Naive thymus-derived CD8-positive, alpha-beta T cell (primary cell): ENCODE results near the gene LARP4B. TPM values are rescaled to one million over a fixed set of nuclear protein-coding genes. Genes with fewer than 3 reads are reported as not detected.
"Not testable (repeated sequence)": the region's sequence is repeated elsewhere in the genome, so short reads cannot be mapped to it uniquely, and the experiment has no call there.

Experiments
- ATAC-seq, 2 donors: fragments of 150-1000 bp; cut with Tn5 transposase in 1 of 2; sonication (Bioruptor Pico), chemical (Tn5 transposase) in 1 of 2; 1 replicate in 1 of 2; 2 replicates in 1 of 2; pipeline ENCODE4 v1.10.0; 2021; ENCODE audit warnings: mild to moderate bottlenecking in 2 of 2, moderate library complexity in 2 of 2
- POLR2A ChIA-PET: fragments of 350-600 bp; sonication (Branson Sonifier 250); formaldehyde crosslinking; loops from one replicate; lab custom pipeline; 2021; ENCODE audit warnings: antibody characterized with exemption; lab: Charles Lee
- DNase-seq, 10 donors: peaks; one replicate each; pipeline versions ENCODE4 v3.0.0 to v3.0.0-alpha.2; 2020 to 2022
- H3K27ac Mint-ChIP-seq, 10 donors: one replicate each; pipeline ENCODE4 v1.8.0; 2020 to 2022; ENCODE audit warnings: mild to moderate bottlenecking in 10 of 10, mixed read lengths in 10 of 10, moderate library complexity in 4 of 10, inconsistent platforms in 1 of 10
- H3K27me3 Mint-ChIP-seq, 5 donors: one replicate each; pipeline ENCODE4 v1.8.0; 2021 to 2022; ENCODE audit warnings: mixed read lengths in 5 of 5
- H3K36me3 Mint-ChIP-seq, 3 donors: one replicate each; pipeline ENCODE4 v1.8.0; 2020 to 2022; ENCODE audit warnings: mixed read lengths in 3 of 3, mild to moderate bottlenecking in 2 of 3, inconsistent platforms in 1 of 3
- H3K4me1 Mint-ChIP-seq, 4 donors: one replicate each; pipeline ENCODE4 v1.8.0; 2021 to 2022; ENCODE audit warnings: mixed read lengths in 4 of 4
- H3K4me3 Mint-ChIP-seq, 10 donors: one replicate each; pipeline ENCODE4 v1.8.0; 2020 to 2022; ENCODE audit warnings: mild to moderate bottlenecking in 10 of 10, mixed read lengths in 10 of 10, moderate library complexity in 6 of 10, inconsistent platforms in 1 of 10
- H3K9me3 Mint-ChIP-seq, 9 donors: one replicate each; pipeline ENCODE4 v1.8.0; 2020 to 2022; ENCODE audit warnings: mixed read lengths in 9 of 9, mild to moderate bottlenecking in 3 of 9, inconsistent platforms in 1 of 9, moderate library complexity in 1 of 9
- polyA plus RNA-seq, 3 donors: library from polyadenylated mRNA; unstranded; fragments of 300-500 nt; fragmentation: Illumina TruSeq; gene quantifications; one replicate each; pipeline ENCODE4 v1.2.3, GENCODE V29; 2021
- total RNA-seq, 8 experiments: library from RNA in 2 of 8; stranded (reverse) in 2 of 8; gene quantifications; one replicate each; pipeline ENCODE4 v1.2.3 and lab custom pipeline; 2021 to 2026

The LARP4B gene
- total and polyA plus RNA-seq, 5 experiments from 2014 or later, result 22.8 to 94.8 (median 40.5) TPM

DNA sequence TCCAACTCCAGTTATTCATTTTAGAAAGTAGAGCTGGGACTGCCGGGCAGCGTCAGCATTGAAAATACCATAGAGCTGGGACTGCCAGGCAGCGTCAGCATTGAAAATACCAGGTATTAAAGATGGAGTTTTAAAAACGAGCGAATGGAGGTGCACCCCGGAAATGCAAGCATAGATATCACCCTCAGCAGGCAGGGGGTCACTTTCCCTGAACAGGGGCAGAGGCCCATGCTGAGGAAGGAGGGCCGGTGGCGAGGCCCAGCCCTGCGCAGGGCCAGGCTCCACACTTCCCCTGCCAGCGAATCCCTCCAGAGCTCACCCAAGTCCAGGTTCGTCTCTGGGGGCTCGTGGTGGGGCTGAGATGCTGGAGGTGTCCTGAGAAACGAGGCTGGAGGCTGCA is 157.3 kb downstream of the LARP4B start:
- H3K4me3 Mint-ChIP-seq, result no peak overlapping the region
- ATAC-seq, result no peak
- H3K27ac Mint-ChIP-seq, result no peak overlapping the region
- no peak for DNase-seq
- no peaks in the 10 kb centered on the region for H3K4me1 Mint-ChIP-seq
- POLR2A ChIA-PET, result no interaction called here
- no peaks in the 10 kb centered on the region for H3K36me3 Mint-ChIP-seq
- peaks cover 0 to 6% (median 0%) of the 10 kb centered on the region in 5 donors for H3K27me3 Mint-ChIP-seq
- H3K9me3 Mint-ChIP-seq, result peaks cover 0 to 11% (median 0%) of the 10 kb centered on the region in 9 donors

DNA sequence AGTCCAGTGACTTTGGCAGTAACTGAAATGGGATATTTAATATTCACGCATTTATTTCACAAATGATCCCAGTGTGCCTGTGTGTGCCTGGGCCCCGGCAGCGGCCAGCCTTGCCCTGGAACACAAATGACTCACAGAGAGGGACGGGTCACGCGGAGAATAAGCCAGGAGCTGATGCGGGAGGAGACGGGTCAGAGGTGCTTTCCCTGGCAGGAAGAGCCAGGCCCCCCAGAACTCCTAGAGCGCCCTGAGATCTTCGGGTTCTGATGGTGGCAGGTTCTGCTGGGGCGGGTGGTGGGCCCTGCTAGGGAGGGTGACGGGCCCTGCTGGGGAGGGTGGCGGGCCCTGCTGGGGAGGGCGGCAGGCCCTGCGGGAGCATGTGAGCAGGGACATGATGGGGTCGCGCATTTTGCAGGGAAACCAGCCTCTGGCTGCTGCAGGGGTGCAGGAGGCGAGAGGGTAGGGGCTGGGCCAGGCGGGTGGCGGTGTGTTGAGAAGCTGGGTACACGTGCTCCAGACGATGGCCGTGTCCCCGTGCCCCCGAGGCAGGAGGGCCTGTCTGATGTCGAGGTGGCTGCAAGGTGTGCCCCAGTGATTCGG is 157.8 kb downstream of the LARP4B start:
- POLR2A ChIA-PET, result no interaction called here
- no peak for ATAC-seq
- H3K36me3 Mint-ChIP-seq, result peaks cover 0 to 3% (median 0%) of the 10 kb centered on the region in 3 donors
- peaks cover 0 to 3% (median 0%) of the 10 kb centered on the region in 5 donors for H3K27me3 Mint-ChIP-seq
- peak in 1 of 10 donors; percentile 55 for DNase-seq
- no peak overlapping the region for H3K27ac Mint-ChIP-seq
- H3K9me3 Mint-ChIP-seq, result peaks cover 0 to 17% (median 0%) of the 10 kb centered on the region in 9 donors
- H3K4me1 Mint-ChIP-seq, result no peaks in the 10 kb centered on the region
- no peak overlapping the region for H3K4me3 Mint-ChIP-seq

DNA sequence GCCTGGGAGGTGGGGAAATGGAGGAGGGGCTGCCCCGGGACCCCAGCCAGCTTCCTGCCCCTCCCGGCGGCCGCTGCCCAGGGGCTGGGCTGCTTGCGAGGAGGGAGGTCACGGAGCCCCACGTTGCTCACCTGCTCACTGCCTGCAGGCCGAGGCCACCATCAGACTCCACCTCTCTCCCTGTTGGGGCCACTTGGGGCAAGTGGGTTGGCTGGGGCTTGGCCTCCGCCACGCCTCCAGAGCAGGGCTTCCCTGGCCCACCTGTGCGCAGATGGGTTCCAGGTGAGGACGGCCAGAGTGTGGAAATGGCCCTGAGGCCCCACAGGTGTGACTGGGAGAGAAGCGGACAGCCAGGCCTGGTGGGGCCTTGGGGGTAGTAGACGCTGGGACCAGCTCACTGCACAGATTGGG is 159.3 kb downstream of the LARP4B start:
- Mint-ChIP-seq H3K4me1 (no peaks in the 10 kb centered on the region), H3K27ac (no peak overlapping the region), H3K27me3 (no peaks in the 10 kb centered on the region), H3K36me3 (peaks cover 0 to 12% (median 0%) of the 10 kb centered on the region in 3 donors), H3K4me3 (no peak overlapping the region), H3K9me3 (peaks cover 0 to 27% (median 9%) of the 10 kb centered on the region in 9 donors)
- DNase-seq (peak in 1 of 10 donors; percentile 58), ATAC-seq (no peak)
- POLR2A ChIA-PET, result no interaction called here

DNA sequence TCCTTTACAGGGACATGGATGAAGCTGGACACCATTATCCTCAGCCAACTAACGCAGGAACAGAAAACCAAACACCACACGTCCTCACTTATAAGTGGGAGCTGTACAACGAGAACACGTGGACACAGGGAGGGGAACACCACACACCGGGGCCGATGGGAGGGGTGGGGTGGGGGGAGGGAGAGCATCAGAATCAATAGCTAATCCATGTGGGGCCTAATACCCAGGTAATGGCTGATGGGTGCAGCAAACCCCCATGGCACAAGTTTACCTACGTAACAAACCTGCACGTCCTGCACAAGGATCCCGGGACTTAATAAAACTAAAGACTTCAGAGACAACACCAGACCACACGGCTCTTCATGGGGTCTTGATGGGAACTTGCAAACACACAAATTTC is 159.9 kb downstream of the LARP4B start:
- ATAC-seq (no peak), DNase-seq (no peak)
- no peaks in the 10 kb centered on the region for H3K27me3 Mint-ChIP-seq
- H3K9me3 Mint-ChIP-seq, result peaks cover 0 to 31% (median 12%) of the 10 kb centered on the region in 9 donors
- peaks cover 0 to 12% (median 0%) of the 10 kb centered on the region in 3 donors for H3K36me3 Mint-ChIP-seq
- no peaks in the 10 kb centered on the region for H3K4me1 Mint-ChIP-seq
- H3K4me3 Mint-ChIP-seq, result no peak overlapping the region
- POLR2A ChIA-PET, result no interaction called here
- H3K27ac Mint-ChIP-seq, result no peak overlapping the region

DNA sequence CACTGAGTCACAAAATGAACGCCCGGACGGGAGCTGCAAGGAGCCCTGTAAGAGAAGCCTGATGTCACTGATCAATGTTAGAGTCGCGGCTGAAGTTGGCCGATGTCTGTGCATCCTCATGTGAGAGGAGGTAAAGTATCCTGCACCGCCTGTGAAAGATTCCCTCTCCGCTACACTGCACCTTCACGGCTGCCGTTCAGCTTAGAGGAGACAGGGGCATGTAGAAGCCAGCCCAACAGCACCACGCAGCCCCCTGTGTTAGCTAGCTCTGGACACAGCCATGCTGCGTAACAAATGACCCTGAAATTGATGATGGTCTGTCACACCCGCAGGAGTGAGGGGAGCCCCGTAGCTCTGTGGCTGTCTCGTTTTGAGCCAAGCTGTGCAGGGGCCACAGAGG is 160.5 kb downstream of the LARP4B start:
- no peaks in the 10 kb centered on the region for H3K27me3 Mint-ChIP-seq
- H3K4me1 Mint-ChIP-seq, result no peaks in the 10 kb centered on the region

DNA sequence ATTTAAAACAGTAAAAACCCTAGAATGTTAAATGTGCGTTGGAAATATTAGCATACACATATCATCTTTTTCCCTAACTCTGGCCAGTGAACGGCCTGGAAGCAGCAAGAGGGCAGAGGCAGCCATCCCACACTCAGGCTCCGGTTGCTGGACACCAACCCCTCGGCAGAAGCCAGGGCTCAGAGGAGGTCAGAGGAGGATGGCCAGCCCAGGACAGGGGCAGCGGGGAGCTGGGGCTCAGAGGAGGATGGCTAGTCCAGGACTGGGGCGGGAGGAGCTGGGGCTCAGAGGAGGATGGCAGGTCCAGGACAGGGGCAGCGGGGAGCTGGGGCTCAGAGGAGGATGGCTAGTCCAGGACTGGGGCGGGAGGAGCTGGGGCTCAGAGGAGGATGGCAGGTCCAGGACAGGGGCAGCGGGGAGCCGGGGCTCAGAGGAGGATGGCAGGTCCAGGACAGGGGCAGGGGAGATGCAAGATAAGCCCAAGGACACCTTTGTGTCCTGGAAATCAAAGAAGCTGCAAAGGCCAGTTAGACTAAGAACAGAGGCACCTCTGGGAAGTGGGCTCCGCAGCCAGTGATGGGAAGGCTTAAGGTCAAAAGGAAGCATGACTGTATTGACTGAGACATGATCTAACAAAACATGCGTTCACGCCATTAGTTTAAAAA is 161.3 kb downstream of the LARP4B start:
- H3K4me3 Mint-ChIP-seq, H3K27ac Mint-ChIP-seq, H3K27me3 Mint-ChIP-seq, DNase-seq, POLR2A ChIA-PET, H3K4me1 Mint-ChIP-seq, ATAC-seq: not testable (repeated sequence)
- H3K36me3 Mint-ChIP-seq, result peaks cover 0 to 12% (median 0%) of the 10 kb centered on the region in 3 donors
- H3K9me3 Mint-ChIP-seq, result peaks cover 0 to 33% (median 13%) of the 10 kb centered on the region in 9 donors

More for the DNA sequence above, 160.5 kb downstream of the LARP4B start:
- Mint-ChIP-seq H3K4me3 (no peak overlapping the region), H3K36me3 (peaks cover 0 to 12% (median 0%) of the 10 kb centered on the region in 3 donors), H3K27ac (no peak overlapping the region), H3K9me3 (peaks cover 0 to 33% (median 13%) of the 10 kb centered on the region in 9 donors)
- peak in 1 of 10 donors; percentile 50 for DNase-seq
- POLR2A ChIA-PET, result no interaction called here
- no peak for ATAC-seq

DNA sequence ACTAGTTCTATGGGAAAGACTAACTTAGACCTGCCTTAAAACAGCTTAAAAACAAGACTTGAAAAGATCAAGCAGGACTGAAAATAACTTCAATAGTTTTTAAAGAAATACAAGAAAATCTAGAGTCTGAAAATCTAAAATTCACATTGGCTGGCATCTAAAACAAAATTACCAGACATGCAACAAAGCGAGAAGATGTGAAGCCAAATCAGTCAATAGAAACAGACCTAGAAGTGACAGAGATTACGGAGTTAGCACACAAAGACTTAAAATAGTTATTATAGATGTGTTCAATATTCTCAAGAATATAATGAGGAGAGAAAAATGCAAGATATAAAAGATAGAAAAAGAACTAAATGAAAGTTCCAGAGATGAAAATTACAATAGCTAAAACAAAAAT is 163.7 kb downstream of the LARP4B start:
- Mint-ChIP-seq H3K27me3 (peaks cover 0 to 19% (median 7%) of the 10 kb centered on the region in 5 donors), H3K9me3 (peaks cover 3 to 53% (median 23%) of the 10 kb centered on the region in 9 donors), H3K4me3 (no peak overlapping the region), H3K36me3 (peaks cover 0 to 20% (median 5%) of the 10 kb centered on the region in 3 donors), H3K27ac (no peak overlapping the region), H3K4me1 (no peaks in the 10 kb centered on the region)
- POLR2A ChIA-PET, result no interaction called here
- no peak for ATAC-seq
- DNase-seq, result no peak

DNA sequence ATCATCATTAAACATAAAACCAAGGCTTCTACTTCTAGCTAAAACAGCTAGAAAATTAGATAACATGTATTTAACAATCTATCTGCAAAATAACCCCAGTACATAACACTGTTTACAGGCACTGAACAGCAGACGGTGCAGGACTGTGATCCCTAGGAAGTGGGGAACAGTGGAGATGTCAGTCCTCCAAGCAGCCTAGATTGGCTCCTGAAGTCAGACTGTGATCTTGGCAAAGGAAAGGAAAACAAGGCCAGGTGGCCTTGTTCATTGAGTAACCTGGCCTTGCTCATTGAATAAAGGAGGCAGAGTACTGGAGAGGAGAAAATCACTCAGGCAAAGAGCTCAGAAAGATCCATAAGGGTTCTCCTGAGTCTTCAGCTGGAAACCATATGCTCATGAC is 164.3 kb downstream of the LARP4B start:
- Mint-ChIP-seq H3K9me3 (peaks cover 9 to 59% (median 29%) of the 10 kb centered on the region in 9 donors), H3K4me3 (no peak overlapping the region), H3K27ac (no peak overlapping the region), H3K4me1 (no peaks in the 10 kb centered on the region), H3K36me3 (peaks cover 0 to 26% (median 11%) of the 10 kb centered on the region in 3 donors), H3K27me3 (peaks cover 3 to 25% (median 12%) of the 10 kb centered on the region in 5 donors)
- no peak for ATAC-seq
- no peak for DNase-seq
- POLR2A ChIA-PET, result no interaction called here

DNA sequence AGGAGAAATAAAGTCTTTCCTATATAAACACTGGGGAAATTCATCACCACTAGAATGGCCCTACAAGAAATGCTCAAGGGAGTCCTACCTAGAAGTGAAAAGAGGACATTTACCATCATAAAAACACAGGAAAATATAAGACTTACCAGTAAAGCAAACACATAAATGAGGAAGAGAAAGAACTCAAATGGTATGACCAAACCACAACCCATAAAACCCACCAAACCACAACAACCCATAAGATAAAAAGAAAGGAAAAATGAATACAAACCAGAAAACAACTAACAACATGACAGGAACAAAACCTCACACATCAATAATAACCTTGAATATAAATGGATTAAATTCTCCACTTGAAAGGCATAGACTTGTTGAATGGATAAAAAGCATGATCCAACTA is 170.1 kb downstream of the LARP4B start:
- POLR2A ChIA-PET, result no interaction called here
- peaks cover 0 to 6% (median 4%) of the 10 kb centered on the region in 4 donors for H3K4me1 Mint-ChIP-seq
- H3K27ac Mint-ChIP-seq, result no peak overlapping the region
- ATAC-seq (no peak), DNase-seq (no peak)
- peaks cover 4 to 39% (median 23%) of the 10 kb centered on the region in 3 donors for H3K36me3 Mint-ChIP-seq
- no peak overlapping the region for H3K4me3 Mint-ChIP-seq
- H3K27me3 Mint-ChIP-seq, result peaks cover 12 to 38% (median 13%) of the 10 kb centered on the region in 5 donors
- peaks cover 25 to 60% (median 41%) of the 10 kb centered on the region in 9 donors for H3K9me3 Mint-ChIP-seq

DNA sequence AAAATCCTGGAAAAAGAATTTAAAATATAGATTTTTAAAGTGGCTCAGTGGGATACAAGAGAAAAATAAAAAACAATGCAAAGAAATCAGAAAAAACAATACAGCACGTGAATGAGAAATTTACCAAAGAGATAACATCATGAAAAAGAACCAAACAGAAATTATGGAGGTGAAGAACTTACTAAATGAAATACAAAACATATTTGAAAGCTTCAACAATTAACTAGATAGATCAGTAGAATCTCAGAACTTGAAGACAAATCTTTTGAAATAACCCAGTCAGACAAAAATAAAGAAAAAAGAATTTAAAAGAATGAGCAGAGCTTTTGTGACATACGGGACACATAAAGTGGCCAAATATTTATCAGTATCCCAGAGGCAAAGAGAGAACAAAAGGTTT is 170.9 kb downstream of the LARP4B start:
- Mint-ChIP-seq H3K4me3 (no peak overlapping the region), H3K36me3 (peaks cover 4 to 40% (median 23%) of the 10 kb centered on the region in 3 donors), H3K9me3 (peaks cover 24 to 62% (median 44%) of the 10 kb centered on the region in 9 donors), H3K4me1 (peaks cover 0 to 6% (median 4%) of the 10 kb centered on the region in 4 donors), H3K27me3 (peaks cover 12 to 41% (median 14%) of the 10 kb centered on the region in 5 donors), H3K27ac (no peak overlapping the region)
- ATAC-seq (no peak), DNase-seq (no peak)
- POLR2A ChIA-PET, result no interaction called here

DNA sequence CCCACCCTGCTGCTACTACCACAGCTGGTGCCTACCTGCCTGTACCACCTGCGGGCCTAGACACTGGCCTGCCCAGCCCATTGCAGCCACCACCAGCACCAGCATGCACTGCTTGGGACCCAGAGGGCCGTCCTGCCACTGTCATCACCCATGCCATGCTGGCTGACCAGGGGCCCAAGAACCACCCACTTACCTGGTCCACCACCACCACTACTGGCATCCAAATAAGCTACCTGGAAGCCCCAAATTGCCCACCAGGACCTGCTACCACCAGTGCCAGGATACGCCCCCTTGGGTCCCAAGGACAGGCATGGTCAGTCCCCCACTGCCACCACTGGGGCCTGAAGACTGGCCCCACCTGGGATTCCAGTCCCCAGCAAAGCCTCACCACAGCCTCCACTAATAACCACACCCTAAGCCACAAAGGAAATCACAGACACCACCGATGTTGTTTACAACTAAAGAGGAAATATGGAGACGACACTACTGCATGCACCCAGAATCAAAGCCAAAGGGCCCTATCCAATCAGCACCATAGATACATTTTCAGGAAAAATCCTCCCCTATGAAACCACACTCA is 171.5 kb downstream of the LARP4B start:
- Mint-ChIP-seq H3K27ac (no peak overlapping the region), H3K4me3 (peak overlapping the region in 2 of 10 donors; percentile 22 to 24), H3K27me3 (peaks cover 15 to 47% (median 20%) of the 10 kb centered on the region in 5 donors), H3K36me3 (peaks cover 4 to 46% (median 23%) of the 10 kb centered on the region in 3 donors), H3K4me1 (peaks cover 0 to 6% (median 4%) of the 10 kb centered on the region in 4 donors), H3K9me3 (peaks cover 24 to 67% (median 50%) of the 10 kb centered on the region in 9 donors)
- DNase-seq (no peak), ATAC-seq (no peak)
- POLR2A ChIA-PET, result no interaction called here
